ENCODE measurements around the gene CFAP97D1. TPM values are rescaled to one million over a fixed set of nuclear protein-coding genes. Genes with fewer than 3 reads are reported as not detected.

CFAP97D1 gene
- total and polyA plus RNA-seq, 11 donors = 0.05 to 0.45 TPM; not detected in 9

GRCh38 chr17:43774304-43775250 is 5.7 kb upstream of the CFAP97D1 start:
- ATAC-seq (no peak), DNase-seq (no peak)
- Histone ChIP-seq H3K9me3 (no peaks in the 10 kb centered on the region), H3K27me3 (no peaks in the 10 kb centered on the region), H3K27ac (peak overlapping the region in 3 of 12 donors; percentile 22 to 100 (median 99)), H3K4me1 (peaks cover 8 to 83% (median 39%) of the 10 kb centered on the region in 12 donors), H3K4me3 (no peak overlapping the region), H3K36me3 (peaks cover 0 to 80% (median 64%) of the 10 kb centered on the region in 9 donors)
- TF ChIP-seq CTCF (IDR thresholded peaks at IDR 0.05) (no peak), POLR2A (IDR thresholded peaks at IDR 0.05) (no peak)
- WGBS, 4 donors = 83 to 88% (median 86%) methylated on average over 16 of the region's 16 CpGs
- intact Hi-C loops (cut with DNase I) = loop anchor here in 4 of 10 donors (5.0 kb wide), 2 partner anchors 58 to 73 kb away; partner anchors contain the start of genes MPP3 (in 3 of the 4) and CD300LG (in 2 of the 4)

- peak within 1 kb of the TSS; percentile 99 to 100 (median 100) for H3K27ac ChIP-seq
- peak; percentile 75 to 91 (median 88) for ATAC-seq
- peak within 1 kb of the TSS; percentile 85 to 100 (median 96) for H3K4me3 ChIP-seq
- DNase-seq = peak; percentile 95 to 98 (median 96)
- TF ChIP-seq CTCF (IDR thresholded peaks at IDR 0.05) (peak in 1 of 12 donors; percentile 6), POLR2A (IDR thresholded peaks at IDR 0.05) (peak; percentile 68 to 74)
- peaks cover 7 to 75% (median 31%) of the 10 kb centered on the region in 12 donors for H3K4me1 ChIP-seq
- whole genome bisulfite sequencing, 4 donors = 0% methylated on average over 31 to 100 of the region's 100 CpGs
- intact Hi-C loops (cut with DNase I) = loop anchor here in 4 of 10 donors (2.0 to 5.0 kb wide), 4 partner anchors 54 to 69 kb away; partner anchors contain the start of genes MPP3 (in 4 of the 4) and CD300LG (in 3 of the 4)
- H3K36me3 ChIP-seq = peaks cover 0 to 40% (median 24%) of the 10 kb centered on the region in 9 donors
- no peaks in the 10 kb centered on the region for H3K27me3 ChIP-seq
- no peaks in the 10 kb centered on the region for H3K9me3 ChIP-seq
Observed at GRCh38 chr17:43778337-43779144, 1.7 kb upstream of the CFAP97D1 start, which contains the start of gene DUSP3. DUSP3 (minus strand) TSS chr17:43778977; CDS start chr17:43778924, 53 bp downstream.

- peak overlapping the region; percentile 85 to 100 (median 96) for H3K4me3 ChIP-seq
- intact Hi-C loops (cut with DNase I) = loop anchor here (2.0 to 10.0 kb wide), 7 partner anchors 48 to 68 kb away; partner anchors contain the start of genes MPP3 (in 8 of the 10) and CD300LG (in 5 of the 10)
- peaks cover 7 to 75% (median 30%) of the 10 kb centered on the region in 12 donors for H3K4me1 ChIP-seq
- H3K27me3 ChIP-seq = no peaks in the 10 kb centered on the region
- DNase-seq = peak in 1 of 5 donors; percentile 52
- ATAC-seq = peak; percentile 0 to 27 (median 16)
- peak overlapping the region; percentile 99 to 100 (median 100) for H3K27ac ChIP-seq
- peaks cover 0 to 31% (median 15%) of the 10 kb centered on the region in 9 donors for H3K36me3 ChIP-seq
- 7 to 13% (median 9%) methylated on average over 21 to 26 of the region's 26 CpGs for whole genome bisulfite sequencing, 4 donors
- TF ChIP-seq POLR2A (IDR thresholded peaks at IDR 0.05) = peak in 1 of 2 donors; percentile 68
- TF ChIP-seq CTCF (IDR thresholded peaks at IDR 0.05) = peak in 6 of 12 donors; percentile 4 to 41 (median 30)
- no peaks in the 10 kb centered on the region for H3K9me3 ChIP-seq
Observed at GRCh38 chr17:43779145-43780125, 800 bp upstream of the CFAP97D1 start.
